HEK293 (cell line): Measurements from ENCODE around the gene CFL1.
A peak's percentile ranks its signal among the peaks of the same experiment; 100 is the strongest.

Experiments
- CTCF ChIA-PET: fragments of 350-600 bp; formaldehyde crosslinking; extraction: SDS; loops from one replicate; lab custom pipeline; 2021; ENCODE audit warnings: antibody characterized with exemption; lab: Yijun Ruan, JAX
- POLR2A ChIA-PET: fragments of 300-600 bp; formaldehyde crosslinking; extraction: SDS; loops from one replicate; lab custom pipeline; 2020; ENCODE audit warnings: antibody characterized with exemption, inconsistent platforms; lab: Yijun Ruan, JAX
- H3K27ac ChIP-seq: fragments of 200-500 bp; sonication (Bioruptor generic); 2 replicates; pipeline ENCODE4 v1.5.1; 2014; ENCODE audit warnings: low read depth, low read length, control low read depth, inconsistent platforms; ENCODE audit errors: extremely low read depth
- H3K36me3 ChIP-seq, 2 experiments: fragments of 200-500 bp in 1 of 2; sonication (Bioruptor generic) in 1 of 2; 1 replicate in 1 of 2; 2 replicates in 1 of 2; pipeline ENCODE4 v1.5.1; 2014 to 2017; ENCODE audit warnings: inconsistent platforms in 2 of 2, low read length in 2 of 2; ENCODE audit not compliant: control insufficient read depth in 2 of 2, insufficient read depth in 1 of 2
- H3K4me1 ChIP-seq: fragments of 200-500 bp; sonication (Bioruptor generic); 2 replicates; pipeline ENCODE4 v1.5.1; 2014; ENCODE audit warnings: mild to moderate bottlenecking, low read length, inconsistent platforms; ENCODE audit not compliant: control insufficient read depth, insufficient read depth
- H3K4me3 ChIP-seq: 2 replicates; pipeline ENCODE4 v1.5.1; 2011; ENCODE audit warnings: low read depth, mild to moderate bottlenecking, control low read depth, low read length, moderate library complexity
- H3K9me3 ChIP-seq: fragments of 200-500 bp; sonication (Bioruptor generic); 2 replicates; pipeline ENCODE4 v1.5.1; 2014; ENCODE audit warnings: low read depth, low read length, inconsistent platforms; ENCODE audit not compliant: control insufficient read depth, insufficient read depth
- KLF16 ChIP-seq: fragments of 450-650 bp; formaldehyde crosslinking; IDR thresholded peaks from 2 replicates; pipeline ENCODE4 v1.5.1; 2017; ENCODE audit warnings: missing biosample characterization, missing genetic modification characterization
- YY2 ChIP-seq: fragments of 450-650 bp; formaldehyde crosslinking; IDR thresholded peaks from 2 replicates; pipeline ENCODE4 v1.5.1; 2016; ENCODE audit warnings: missing biosample characterization, missing genetic modification characterization
- ZBTB44 ChIP-seq: fragments of 450-650 bp; IDR thresholded peaks from 2 replicates; pipeline ENCODE4 v1.5.1; 2018; ENCODE audit warnings: missing biosample characterization, mild to moderate bottlenecking, missing genetic modification characterization
- ZBTB49 ChIP-seq: fragments of 450-650 bp; formaldehyde crosslinking; IDR thresholded peaks from 2 replicates; pipeline ENCODE4 v1.5.1; 2016; ENCODE audit warnings: missing biosample characterization, missing genetic modification characterization, low read depth
- ZBTB6 ChIP-seq: fragments of 450-650 bp; formaldehyde crosslinking; IDR thresholded peaks from 2 replicates; pipeline ENCODE4 v1.5.1; 2017; ENCODE audit warnings: missing biosample characterization, missing genetic modification characterization
- ZBTB7A ChIP-seq: fragments of 450-650 bp; formaldehyde crosslinking; IDR thresholded peaks from 2 replicates; pipeline ENCODE4 v1.5.1; 2016; ENCODE audit warnings: low read depth, missing biosample characterization, missing genetic modification characterization
- ZIC2 ChIP-seq: fragments of 450-650 bp; formaldehyde crosslinking; IDR thresholded peaks from 2 replicates; pipeline ENCODE4 v1.5.1; 2016; ENCODE audit warnings: missing biosample characterization, missing genetic modification characterization
- ZNF2 ChIP-seq: fragments of 450-650 bp; formaldehyde crosslinking; IDR thresholded peaks from 2 replicates; pipeline ENCODE4 v1.5.1; 2016; ENCODE audit warnings: missing biosample characterization, missing genetic modification characterization
- ZNF223 ChIP-seq: fragments of 450-650 bp; formaldehyde crosslinking; IDR thresholded peaks from 2 replicates; pipeline ENCODE4 v1.5.1; 2016; ENCODE audit warnings: missing biosample characterization, missing genetic modification characterization
- ZNF248 ChIP-seq: fragments of 450-650 bp; formaldehyde crosslinking; IDR thresholded peaks from 2 replicates; pipeline ENCODE4 v1.5.1; 2017; ENCODE audit warnings: missing biosample characterization, missing genetic modification characterization
- ZNF529 ChIP-seq: fragments of 450-650 bp; formaldehyde crosslinking; IDR thresholded peaks from 2 replicates; pipeline ENCODE4 v1.5.1; 2017; ENCODE audit warnings: missing genetic modification characterization, missing biosample characterization; ENCODE audit not compliant: insufficient replicate concordance
- ZNF704 ChIP-seq: fragments of 450-650 bp; formaldehyde crosslinking; IDR thresholded peaks from 2 replicates; pipeline ENCODE4 v1.5.1; 2016; ENCODE audit warnings: missing biosample characterization, missing genetic modification characterization
- ZNF768 ChIP-seq: fragments of 450-650 bp; formaldehyde crosslinking; IDR thresholded peaks from 2 replicates; pipeline ENCODE4 v1.5.1; 2018; ENCODE audit warnings: missing biosample characterization, mild to moderate bottlenecking, missing genetic modification characterization
- ZSCAN30 ChIP-seq: fragments of 450-650 bp; IDR thresholded peaks from 2 replicates; pipeline ENCODE4 v1.5.1; 2018; ENCODE audit warnings: missing biosample characterization, mild to moderate bottlenecking, missing genetic modification characterization, moderate library complexity
- TF ChIP-seq, protein P1 (sequence below): fragments of 450-650 bp; formaldehyde crosslinking; IDR thresholded peaks from 2 replicates; pipeline ENCODE4 v1.5.1; 2017; ENCODE audit warnings: missing biosample characterization, missing genetic modification characterization
- TF ChIP-seq, protein P2 (sequence below): fragments of 450-650 bp; formaldehyde crosslinking; IDR thresholded peaks from 2 replicates; pipeline ENCODE4 v1.5.1; 2016; ENCODE audit warnings: missing biosample characterization, missing genetic modification characterization

Gene CFL1

GRCh38 chr11:65869643-65870306 is 11.8 kb upstream of the CFL1 start:
- ChIA-PET CTCF (interaction anchor here (0.6 to 4.2 kb wide), 6 partner anchors 10 to 382 kb away, joined by 3 to 37 read pairs (median 5); partner anchors contain the start of gene MUS81), POLR2A (interaction anchor here (0.6 to 6.6 kb wide), 7 partner anchors 9 to 209 kb away, joined by 3 to 111 read pairs (median 3); partner anchors contain the start of genes CFL1, KAT5 and MUS81)
- Histone ChIP-seq H3K9me3 (no peaks in the 10 kb centered on the region), H3K27ac (no peak overlapping the region), H3K4me3 (no peak overlapping the region), H3K4me1 (no peaks in the 10 kb centered on the region), H3K36me3 (peaks cover 0 to 33% of the 10 kb centered on the region in 2 experiments; a peak in 1 of 3 replicates)
- no peak for TF ChIP-seq KLF16 (tag by site-specific recombination)
- TF ChIP-seq, protein P1, sequence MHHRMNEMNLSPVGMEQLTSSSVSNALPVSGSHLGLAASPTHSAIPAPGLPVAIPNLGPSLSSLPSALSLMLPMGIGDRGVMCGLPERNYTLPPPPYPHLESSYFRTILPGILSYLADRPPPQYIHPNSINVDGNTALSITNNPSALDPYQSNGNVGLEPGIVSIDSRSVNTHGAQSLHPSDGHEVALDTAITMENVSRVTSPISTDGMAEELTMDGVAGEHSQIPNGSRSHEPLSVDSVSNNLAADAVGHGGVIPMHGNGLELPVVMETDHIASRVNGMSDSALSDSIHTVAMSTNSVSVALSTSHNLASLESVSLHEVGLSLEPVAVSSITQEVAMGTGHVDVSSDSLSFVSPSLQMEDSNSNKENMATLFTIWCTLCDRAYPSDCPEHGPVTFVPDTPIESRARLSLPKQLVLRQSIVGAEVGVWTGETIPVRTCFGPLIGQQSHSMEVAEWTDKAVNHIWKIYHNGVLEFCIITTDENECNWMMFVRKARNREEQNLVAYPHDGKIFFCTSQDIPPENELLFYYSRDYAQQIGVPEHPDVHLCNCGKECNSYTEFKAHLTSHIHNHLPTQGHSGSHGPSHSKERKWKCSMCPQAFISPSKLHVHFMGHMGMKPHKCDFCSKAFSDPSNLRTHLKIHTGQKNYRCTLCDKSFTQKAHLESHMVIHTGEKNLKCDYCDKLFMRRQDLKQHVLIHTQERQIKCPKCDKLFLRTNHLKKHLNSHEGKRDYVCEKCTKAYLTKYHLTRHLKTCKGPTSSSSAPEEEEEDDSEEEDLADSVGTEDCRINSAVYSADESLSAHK, result no peak
- no peak for TF ChIP-seq ZNF704 (tag by site-specific recombination)
- TF ChIP-seq, protein P2, sequence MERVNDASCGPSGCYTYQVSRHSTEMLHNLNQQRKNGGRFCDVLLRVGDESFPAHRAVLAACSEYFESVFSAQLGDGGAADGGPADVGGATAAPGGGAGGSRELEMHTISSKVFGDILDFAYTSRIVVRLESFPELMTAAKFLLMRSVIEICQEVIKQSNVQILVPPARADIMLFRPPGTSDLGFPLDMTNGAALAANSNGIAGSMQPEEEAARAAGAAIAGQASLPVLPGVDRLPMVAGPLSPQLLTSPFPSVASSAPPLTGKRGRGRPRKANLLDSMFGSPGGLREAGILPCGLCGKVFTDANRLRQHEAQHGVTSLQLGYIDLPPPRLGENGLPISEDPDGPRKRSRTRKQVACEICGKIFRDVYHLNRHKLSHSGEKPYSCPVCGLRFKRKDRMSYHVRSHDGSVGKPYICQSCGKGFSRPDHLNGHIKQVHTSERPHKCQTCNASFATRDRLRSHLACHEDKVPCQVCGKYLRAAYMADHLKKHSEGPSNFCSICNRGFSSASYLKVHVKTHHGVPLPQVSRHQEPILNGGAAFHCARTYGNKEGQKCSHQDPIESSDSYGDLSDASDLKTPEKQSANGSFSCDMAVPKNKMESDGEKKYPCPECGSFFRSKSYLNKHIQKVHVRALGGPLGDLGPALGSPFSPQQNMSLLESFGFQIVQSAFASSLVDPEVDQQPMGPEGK, result 0 out of 2 replicates have a peak, but pooled peaks have one; percentile 19
- TF ChIP-seq ZBTB7A, result no peak
- no peak for TF ChIP-seq ZBTB6 (tag by site-specific recombination)
- peak; percentile 55 for TF ChIP-seq ZIC2

GRCh38 chr11:65868907-65869306 is 10.9 kb upstream of the CFL1 start:
- no peak overlapping the region for H3K4me3 ChIP-seq
- ChIA-PET POLR2A (interaction anchor here (0.6 to 6.6 kb wide), 10 partner anchors 9 to 151 kb away, joined by 3 to 111 read pairs (median 6); partner anchors contain the start of genes CCDC85B, CFL1, CTSW and FIBP), CTCF (interaction anchor here (0.6 to 4.2 kb wide), 5 partner anchors 9 to 158 kb away, joined by 4 to 37 read pairs (median 5); partner anchors contain the start of gene MUS81)
- TF ChIP-seq ZSCAN30 (tag by site-specific recombination), result no peak
- no peak for TF ChIP-seq YY2
- no peak for TF ChIP-seq ZNF2 (tag by site-specific recombination)
- no peak for TF ChIP-seq ZBTB44 (tag by site-specific recombination)
- no peak for TF ChIP-seq ZNF768 (tag by site-specific recombination)
- no peak for TF ChIP-seq ZNF529 (tag by site-specific recombination)
- no peak for TF ChIP-seq ZNF248 (tag by site-specific recombination)
- TF ChIP-seq ZBTB49, result no peak
- TF ChIP-seq ZNF223 (tag by site-specific recombination), result no peak
- no peaks in the 10 kb centered on the region for H3K4me1 ChIP-seq
- no peaks in the 10 kb centered on the region for H3K9me3 ChIP-seq
- H3K36me3 ChIP-seq, result peaks cover 0 to 42% of the 10 kb centered on the region in 2 experiments; a peak in 1 of 3 replicates
- no peak overlapping the region for H3K27ac ChIP-seq
